Activated naive CD4-positive, alpha-beta T cell treated with anti-CD3 and anti-CD28 coated beads for 36 hours (primary cell): ENCODE results near the gene PPP1R3G. TPM values are rescaled to one million over a fixed set of nuclear protein-coding genes. Genes with fewer than 3 reads are reported as not detected.

Experiments
- CTCF ChIA-PET: fragments of 350-600 bp; sonication (Branson Sonifier 250); formaldehyde crosslinking; loops from one replicate; lab custom pipeline; 2021; ENCODE audit warnings: antibody characterized with exemption; lab: Charles Lee
- DNase-seq: peaks from one replicate; pipeline ENCODE4 v3.0.0-alpha.2; 2020
- H3K27ac Mint-ChIP-seq: one replicate; pipeline ENCODE4 v1.8.0; 2021; ENCODE audit warnings: mild to moderate bottlenecking, mixed read lengths
- H3K27me3 Mint-ChIP-seq: one replicate; pipeline ENCODE4 v1.8.0; 2021; ENCODE audit warnings: low read depth, mixed read lengths
- H3K36me3 Mint-ChIP-seq: one replicate; pipeline ENCODE4 v1.8.0; 2021; ENCODE audit warnings: low read depth, mixed read lengths
- H3K4me1 Mint-ChIP-seq: one replicate; pipeline ENCODE4 v1.8.0; 2021; ENCODE audit warnings: low read depth, mixed read lengths
- H3K4me3 Mint-ChIP-seq: one replicate; pipeline ENCODE4 v1.8.0; 2021; ENCODE audit warnings: mild to moderate bottlenecking, moderate library complexity, mixed read lengths
- H3K9me3 Mint-ChIP-seq: one replicate; pipeline ENCODE4 v1.8.0; 2021; ENCODE audit warnings: mixed read lengths
- intact Hi-C: fragments of 100-400 bp; cut with micrococcal nuclease; formaldehyde crosslinking; loops from one replicate; pipeline ENCODE4 v1.15.1; 2023
- total RNA-seq, 2 experiments: library from RNA; stranded (reverse); gene quantifications; one replicate each; pipeline ENCODE4 v1.2.3, GENCODE V29; 2021

Gene PPP1R3G
- total RNA-seq, 2 experiments from 2014 or later: not detected

GRCh38 chr6:5087389-5087788, 2.2 kb downstream of the PPP1R3G start:
- DNase-seq: no peak
- no peaks in the 10 kb centered on the region for H3K36me3 Mint-ChIP-seq
- H3K27me3 Mint-ChIP-seq: peaks cover 59% of the 10 kb centered on the region
- H3K4me1 Mint-ChIP-seq: peaks cover 25% of the 10 kb centered on the region
- intact Hi-C loops: no loop called here
- no peak overlapping the region for H3K27ac Mint-ChIP-seq
- CTCF ChIA-PET: no interaction called here
- no peak overlapping the region for H3K4me3 Mint-ChIP-seq
- no peaks in the 10 kb centered on the region for H3K9me3 Mint-ChIP-seq

GRCh38 chr6:5088780-5089179, 3.6 kb downstream of the PPP1R3G start:
- no peaks in the 10 kb centered on the region for H3K9me3 Mint-ChIP-seq
- DNase-seq: no peak
- peaks cover 47% of the 10 kb centered on the region for H3K27me3 Mint-ChIP-seq
- intact Hi-C loops: no loop called here
- peaks cover 25% of the 10 kb centered on the region for H3K4me1 Mint-ChIP-seq
- H3K36me3 Mint-ChIP-seq: no peaks in the 10 kb centered on the region
- no peak overlapping the region for H3K27ac Mint-ChIP-seq
- CTCF ChIA-PET: no interaction called here
- no peak overlapping the region for H3K4me3 Mint-ChIP-seq

GRCh38 chr6:5089481-5090438, 4.6 kb downstream of the PPP1R3G start:
- no peaks in the 10 kb centered on the region for H3K9me3 Mint-ChIP-seq
- H3K27ac Mint-ChIP-seq: no peak overlapping the region
- peaks cover 42% of the 10 kb centered on the region for H3K27me3 Mint-ChIP-seq
- H3K36me3 Mint-ChIP-seq: no peaks in the 10 kb centered on the region
- intact Hi-C loops: no loop called here
- H3K4me1 Mint-ChIP-seq: peaks cover 24% of the 10 kb centered on the region
- H3K4me3 Mint-ChIP-seq: no peak overlapping the region
- CTCF ChIA-PET: no interaction called here
- DNase-seq: no peak

- Mint-ChIP-seq H3K4me1 (peaks cover 23% of the 10 kb centered on the region), H3K27ac (no peak overlapping the region), H3K4me3 (no peak overlapping the region), H3K36me3 (no peaks in the 10 kb centered on the region), H3K9me3 (no peaks in the 10 kb centered on the region), H3K27me3 (peaks cover 41% of the 10 kb centered on the region)
- CTCF ChIA-PET: no interaction called here
- intact Hi-C loops: no loop called here
- no peak for DNase-seq
Observed at GRCh38 chr6:5090603-5091002, 5.5 kb downstream of the PPP1R3G start.

- CTCF ChIA-PET: interaction anchor here (0.7 kb wide), 1 partner anchor 18 kb away, joined by 3 read pairs; no protein-coding TSS in a partner anchor
- DNase-seq: no peak
- Mint-ChIP-seq H3K4me1 (peaks cover 23% of the 10 kb centered on the region), H3K9me3 (no peaks in the 10 kb centered on the region), H3K4me3 (no peak overlapping the region), H3K27ac (no peak overlapping the region), H3K36me3 (no peaks in the 10 kb centered on the region), H3K27me3 (peaks cover 37% of the 10 kb centered on the region)
- intact Hi-C loops: no loop called here
Observed at GRCh38 chr6:5091210-5092069, 6.3 kb downstream of the PPP1R3G start.

GRCh38 chr6:5093231-5094015, 8.3 kb downstream of the PPP1R3G start:
- Mint-ChIP-seq H3K4me3 (no peak overlapping the region), H3K27ac (no peak overlapping the region), H3K4me1 (peaks cover 23% of the 10 kb centered on the region), H3K27me3 (peaks cover 27% of the 10 kb centered on the region), H3K9me3 (no peaks in the 10 kb centered on the region), H3K36me3 (no peaks in the 10 kb centered on the region)
- CTCF ChIA-PET: no interaction called here
- intact Hi-C loops: no loop called here
- DNase-seq: no peak

GRCh38 chr6:5094327-5094726, 9.2 kb downstream of the PPP1R3G start:
- Mint-ChIP-seq H3K36me3 (no peaks in the 10 kb centered on the region), H3K4me1 (peaks cover 23% of the 10 kb centered on the region), H3K4me3 (no peak overlapping the region), H3K27me3 (peaks cover 23% of the 10 kb centered on the region), H3K9me3 (no peaks in the 10 kb centered on the region), H3K27ac (no peak overlapping the region)
- DNase-seq: no peak
- CTCF ChIA-PET: no interaction called here
- intact Hi-C loops: no loop called here

- CTCF ChIA-PET: no interaction called here
- Mint-ChIP-seq H3K4me1 (peaks cover 19% of the 10 kb centered on the region), H3K4me3 (no peak overlapping the region), H3K27ac (no peak overlapping the region), H3K27me3 (peaks cover 19% of the 10 kb centered on the region), H3K36me3 (no peaks in the 10 kb centered on the region), H3K9me3 (no peaks in the 10 kb centered on the region)
- no peak for DNase-seq
- intact Hi-C loops: no loop called here
Observed at GRCh38 chr6:5095236-5095635, 10.1 kb downstream of the PPP1R3G start.

- H3K36me3 Mint-ChIP-seq: no peaks in the 10 kb centered on the region
- H3K9me3 Mint-ChIP-seq: no peaks in the 10 kb centered on the region
- intact Hi-C loops: no loop called here
- CTCF ChIA-PET: interaction anchor here (0.6 kb wide), 1 partner anchor 1164 kb away, joined by 3 read pairs; no protein-coding TSS in a partner anchor
- peaks cover 7% of the 10 kb centered on the region for H3K4me1 Mint-ChIP-seq
- H3K27me3 Mint-ChIP-seq: peaks cover 7% of the 10 kb centered on the region
- DNase-seq: no peak
- H3K27ac Mint-ChIP-seq: no peak overlapping the region
- no peak overlapping the region for H3K4me3 Mint-ChIP-seq
Observed at GRCh38 chr6:5096482-5096881, 11.3 kb downstream of the PPP1R3G start.

GRCh38 chr6:5098501-5099270, 13.5 kb downstream of the PPP1R3G start:
- Mint-ChIP-seq H3K27me3 (no peaks in the 10 kb centered on the region), H3K4me1 (no peaks in the 10 kb centered on the region), H3K27ac (no peak overlapping the region), H3K36me3 (no peaks in the 10 kb centered on the region), H3K9me3 (no peaks in the 10 kb centered on the region), H3K4me3 (no peak overlapping the region)
- CTCF ChIA-PET: no interaction called here
- intact Hi-C loops: no loop called here
- DNase-seq: no peak

- DNase-seq: no peak
- H3K9me3 Mint-ChIP-seq: no peaks in the 10 kb centered on the region
- CTCF ChIA-PET: no interaction called here
- H3K27me3 Mint-ChIP-seq: no peaks in the 10 kb centered on the region
- no peak overlapping the region for H3K27ac Mint-ChIP-seq
- no peak overlapping the region for H3K4me3 Mint-ChIP-seq
- intact Hi-C loops: no loop called here
- H3K36me3 Mint-ChIP-seq: peaks cover 2% of the 10 kb centered on the region
- H3K4me1 Mint-ChIP-seq: no peaks in the 10 kb centered on the region
Observed at GRCh38 chr6:5099537-5099936, 14.4 kb downstream of the PPP1R3G start.
